HEK293 (cell line): Measurements from ENCODE around the gene AGRN.
"Not testable (repeated sequence)": the region's sequence is repeated elsewhere in the genome, so short reads cannot be mapped to it uniquely, and the experiment has no call there.

ENCODE experiments used
- CTCF ChIA-PET: fragments of 350-600 bp; formaldehyde crosslinking; extraction: SDS; loops from one replicate; lab custom pipeline; 2021; ENCODE audit warnings: antibody characterized with exemption; lab: Yijun Ruan, JAX
- POLR2A ChIA-PET: fragments of 300-600 bp; formaldehyde crosslinking; extraction: SDS; loops from one replicate; lab custom pipeline; 2020; ENCODE audit warnings: antibody characterized with exemption, inconsistent platforms; lab: Yijun Ruan, JAX
- H3K27ac ChIP-seq: fragments of 200-500 bp; sonication (Bioruptor generic); 2 replicates; pipeline ENCODE4 v1.5.1; 2014; ENCODE audit warnings: low read depth, low read length, control low read depth, inconsistent platforms; ENCODE audit errors: extremely low read depth
- H3K36me3 ChIP-seq, 2 experiments: fragments of 200-500 bp in 1 of 2; sonication (Bioruptor generic) in 1 of 2; 1 replicate in 1 of 2; 2 replicates in 1 of 2; pipeline ENCODE4 v1.5.1; 2014 to 2017; ENCODE audit warnings: inconsistent platforms in 2 of 2, low read length in 2 of 2; ENCODE audit not compliant: control insufficient read depth in 2 of 2, insufficient read depth in 1 of 2
- H3K4me1 ChIP-seq: fragments of 200-500 bp; sonication (Bioruptor generic); 2 replicates; pipeline ENCODE4 v1.5.1; 2014; ENCODE audit warnings: mild to moderate bottlenecking, low read length, inconsistent platforms; ENCODE audit not compliant: control insufficient read depth, insufficient read depth
- H3K4me3 ChIP-seq: 2 replicates; pipeline ENCODE4 v1.5.1; 2011; ENCODE audit warnings: low read depth, mild to moderate bottlenecking, control low read depth, low read length, moderate library complexity
- H3K9me3 ChIP-seq: fragments of 200-500 bp; sonication (Bioruptor generic); 2 replicates; pipeline ENCODE4 v1.5.1; 2014; ENCODE audit warnings: low read depth, low read length, inconsistent platforms; ENCODE audit not compliant: control insufficient read depth, insufficient read depth
- BCL11B ChIP-seq: fragments of 450-650 bp; formaldehyde crosslinking; IDR thresholded peaks from 2 replicates; pipeline ENCODE4 v1.5.1; 2016; ENCODE audit warnings: low read depth, missing biosample characterization, missing genetic modification characterization
- KLF8 ChIP-seq: fragments of 450-650 bp; formaldehyde crosslinking; IDR thresholded peaks from 2 replicates; pipeline ENCODE4 v1.5.1; 2016; ENCODE audit warnings: missing biosample characterization, missing genetic modification characterization
- OSR2 ChIP-seq: fragments of 450-650 bp; formaldehyde crosslinking; IDR thresholded peaks from 2 replicates; pipeline ENCODE4 v1.5.1; 2016; ENCODE audit warnings: missing biosample characterization, missing genetic modification characterization
- SP7 ChIP-seq: fragments of 450-650 bp; formaldehyde crosslinking; IDR thresholded peaks from 2 replicates; pipeline ENCODE4 v1.5.1; 2016; ENCODE audit warnings: missing biosample characterization, missing genetic modification characterization
- ZNF223 ChIP-seq: fragments of 450-650 bp; formaldehyde crosslinking; IDR thresholded peaks from 2 replicates; pipeline ENCODE4 v1.5.1; 2016; ENCODE audit warnings: missing biosample characterization, missing genetic modification characterization
- ZNF341 ChIP-seq: fragments of 450-650 bp; formaldehyde crosslinking; IDR thresholded peaks from 2 replicates; pipeline ENCODE4; 2016; ENCODE audit warnings: low read depth, missing biosample characterization, missing genetic modification characterization
- ZNF514 ChIP-seq: fragments of 450-650 bp; formaldehyde crosslinking; IDR thresholded peaks from 2 replicates; pipeline ENCODE4 v1.5.1; 2016; ENCODE audit warnings: missing biosample characterization, missing genetic modification characterization
- ZNF530 ChIP-seq: fragments of 450-650 bp; formaldehyde crosslinking; IDR thresholded peaks from 2 replicates; pipeline ENCODE4 v1.5.1; 2016; ENCODE audit warnings: low read depth, missing biosample characterization, missing genetic modification characterization
- ZNF621 ChIP-seq: fragments of 450-650 bp; formaldehyde crosslinking; IDR thresholded peaks from 2 replicates; pipeline ENCODE4 v1.5.1; 2017; ENCODE audit warnings: missing biosample characterization, missing genetic modification characterization
- ZNF677 ChIP-seq: fragments of 450-650 bp; IDR thresholded peaks from 2 replicates; pipeline ENCODE4 v1.5.0; 2018; ENCODE audit warnings: missing biosample characterization, mild to moderate bottlenecking, missing genetic modification characterization, moderate library complexity
- ZNF830 ChIP-seq: fragments of 450-650 bp; IDR thresholded peaks from 2 replicates; pipeline ENCODE4 v1.5.0; 2018; ENCODE audit warnings: missing biosample characterization, missing genetic modification characterization, low read depth, mild to moderate bottlenecking, moderate library complexity
- TF ChIP-seq, protein P1 (sequence below): fragments of 450-650 bp; formaldehyde crosslinking; IDR thresholded peaks from 2 replicates; pipeline ENCODE4 v1.5.1; 2016; ENCODE audit warnings: missing biosample characterization, missing genetic modification characterization
- TF ChIP-seq, protein P2 (sequence below): fragments of 450-650 bp; formaldehyde crosslinking; IDR thresholded peaks from 2 replicates; pipeline ENCODE4 v1.5.1; 2016; ENCODE audit warnings: missing biosample characterization, missing genetic modification characterization
- TF ChIP-seq, protein P3 (sequence below): fragments of 450-650 bp; formaldehyde crosslinking; conservative IDR thresholded peaks from 2 replicates; pipeline ENCODE4 v1.5.1; 2016; ENCODE audit warnings: low read depth, missing biosample characterization, missing genetic modification characterization

The AGRN gene

DNA sequence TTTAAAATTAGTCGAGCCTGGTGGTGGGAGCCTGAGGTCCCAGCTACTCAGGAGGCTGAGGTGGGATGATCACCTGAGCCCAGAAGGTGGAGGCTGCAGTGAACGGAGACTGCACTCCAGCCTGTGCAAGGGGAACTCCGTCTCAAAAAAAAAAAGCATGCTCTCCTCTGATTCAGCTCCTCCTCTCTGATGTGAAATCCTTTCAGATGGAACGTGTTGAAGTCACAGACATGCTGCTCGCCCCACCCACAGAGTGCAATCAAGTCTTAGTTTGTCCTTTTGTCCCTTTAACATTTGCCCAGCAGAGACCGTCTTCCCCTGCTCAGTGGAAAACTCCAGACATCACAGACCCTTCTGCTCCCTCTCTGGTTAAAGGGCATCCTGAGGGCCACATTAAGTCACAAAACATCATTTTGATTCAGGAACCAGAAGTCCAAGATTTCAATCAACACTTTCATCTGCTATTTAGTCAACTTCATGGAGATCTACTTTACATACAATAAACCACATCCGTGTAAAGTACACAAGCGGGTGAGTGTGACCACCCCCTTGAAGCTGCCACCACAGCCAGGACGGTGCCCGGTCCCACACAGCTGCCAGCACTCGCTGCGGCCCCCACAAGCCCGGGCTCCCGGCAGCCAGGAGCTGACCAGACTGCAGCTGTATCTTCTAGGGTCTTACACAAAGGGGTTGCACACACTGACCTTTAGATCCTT, 73.1 kb downstream of the AGRN start:
- Histone ChIP-seq H3K36me3 (no peaks in the 10 kb centered on the region), H3K4me1 (no peaks in the 10 kb centered on the region), H3K27ac (no peak overlapping the region), H3K9me3 (no peaks in the 10 kb centered on the region), H3K4me3 (no peak overlapping the region)
- POLR2A ChIA-PET = interaction anchor here (1.0 kb wide), 1 partner anchor 13 kb away, joined by 6 read pairs; no protein-coding TSS in a partner anchor
- CTCF ChIA-PET = interaction anchor here (0.7 kb wide), 1 partner anchor 29 kb away, joined by 3 read pairs; no protein-coding TSS in a partner anchor
- TF ChIP-seq BCL11B (tag by site-specific recombination) = no peak
- TF ChIP-seq, protein P1, sequence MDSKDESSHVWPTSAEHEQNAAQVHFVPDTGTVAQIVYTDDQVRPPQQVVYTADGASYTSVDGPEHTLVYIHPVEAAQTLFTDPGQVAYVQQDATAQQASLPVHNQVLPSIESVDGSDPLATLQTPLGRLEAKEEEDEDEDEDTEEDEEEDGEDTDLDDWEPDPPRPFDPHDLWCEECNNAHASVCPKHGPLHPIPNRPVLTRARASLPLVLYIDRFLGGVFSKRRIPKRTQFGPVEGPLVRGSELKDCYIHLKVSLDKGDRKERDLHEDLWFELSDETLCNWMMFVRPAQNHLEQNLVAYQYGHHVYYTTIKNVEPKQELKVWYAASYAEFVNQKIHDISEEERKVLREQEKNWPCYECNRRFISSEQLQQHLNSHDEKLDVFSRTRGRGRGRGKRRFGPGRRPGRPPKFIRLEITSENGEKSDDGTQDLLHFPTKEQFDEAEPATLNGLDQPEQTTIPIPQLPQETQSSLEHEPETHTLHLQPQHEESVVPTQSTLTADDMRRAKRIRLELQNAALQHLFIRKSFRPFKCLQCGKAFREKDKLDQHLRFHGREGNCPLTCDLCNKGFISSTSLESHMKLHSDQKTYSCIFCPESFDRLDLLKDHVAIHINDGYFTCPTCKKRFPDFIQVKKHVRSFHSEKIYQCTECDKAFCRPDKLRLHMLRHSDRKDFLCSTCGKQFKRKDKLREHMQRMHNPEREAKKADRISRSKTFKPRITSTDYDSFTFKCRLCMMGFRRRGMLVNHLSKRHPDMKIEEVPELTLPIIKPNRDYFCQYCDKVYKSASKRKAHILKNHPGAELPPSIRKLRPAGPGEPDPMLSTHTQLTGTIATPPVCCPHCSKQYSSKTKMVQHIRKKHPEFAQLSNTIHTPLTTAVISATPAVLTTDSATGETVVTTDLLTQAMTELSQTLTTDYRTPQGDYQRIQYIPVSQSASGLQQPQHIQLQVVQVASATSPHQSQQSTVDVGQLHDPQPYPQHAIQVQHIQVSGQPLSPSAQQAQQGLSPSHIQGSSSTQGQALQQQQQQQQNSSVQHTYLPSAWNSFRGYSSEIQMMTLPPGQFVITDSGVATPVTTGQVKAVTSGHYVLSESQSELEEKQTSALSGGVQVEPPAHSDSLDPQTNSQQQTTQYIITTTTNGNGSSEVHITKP (tag by site-specific recombination) = peak; percentile 55; the same call in 1 of the 2 replicates

DNA sequence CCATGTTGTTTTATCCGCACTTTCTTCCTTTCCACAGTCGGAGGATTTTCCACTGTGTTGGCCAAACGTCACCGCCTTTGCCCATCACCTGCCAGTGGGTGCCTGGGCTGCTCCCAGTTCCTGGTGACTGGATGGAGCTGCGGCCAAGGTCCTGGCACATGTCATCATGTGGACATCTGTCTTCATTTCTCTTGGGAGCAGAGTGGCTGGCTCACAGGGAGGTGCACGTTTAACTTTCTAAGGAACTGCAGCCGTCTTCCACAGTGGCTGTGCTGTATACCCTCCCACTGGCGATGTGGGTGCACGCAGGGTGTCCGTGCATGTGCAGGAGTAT, 73.7 kb downstream of the AGRN start:
- POLR2A ChIA-PET = no interaction called here
- no peaks in the 10 kb centered on the region for H3K9me3 ChIP-seq
- no peak overlapping the region for H3K27ac ChIP-seq
- CTCF ChIA-PET = interaction anchor here (0.7 to 0.8 kb wide), 2 partner anchors 28 to 32 kb away, joined by 3 to 4 read pairs; no protein-coding TSS in a partner anchor
- H3K4me3 ChIP-seq = no peak overlapping the region
- H3K4me1 ChIP-seq = no peaks in the 10 kb centered on the region
- TF ChIP-seq ZNF341 (tag by site-specific recombination) (peak; percentile 55), ZNF830 (tag by site-specific recombination) (no peak)
- H3K36me3 ChIP-seq = no peaks in the 10 kb centered on the region

DNA sequence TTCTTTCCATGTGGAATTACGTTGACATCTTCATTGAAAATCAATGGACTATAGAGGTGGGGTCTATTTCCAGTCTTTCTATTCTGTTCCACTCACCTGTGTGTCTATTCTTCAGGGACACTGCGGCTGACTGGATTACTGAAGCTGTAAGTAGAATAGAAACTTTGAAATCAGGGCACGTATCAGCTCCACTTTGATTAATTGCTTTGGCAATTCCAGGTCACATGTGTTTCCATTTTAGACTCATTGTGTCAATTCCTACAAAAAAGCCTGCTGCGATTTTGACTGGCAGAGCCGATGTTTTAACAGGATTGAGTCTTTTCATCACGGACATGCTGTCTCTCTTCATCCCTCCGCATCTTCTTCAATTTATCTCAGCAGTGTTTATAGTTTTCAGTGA, 75.1 kb downstream of the AGRN start:
- no peaks in the 10 kb centered on the region for H3K36me3 ChIP-seq
- TF ChIP-seq ZNF514 (no peak), ZNF677 (tag by site-specific recombination) (no peak), SP7 (tag by site-specific recombination) (no peak)
- no peaks in the 10 kb centered on the region for H3K4me1 ChIP-seq
- no peaks in the 10 kb centered on the region for H3K9me3 ChIP-seq
- H3K27ac ChIP-seq = no peak overlapping the region
- CTCF ChIA-PET = no interaction called here
- POLR2A ChIA-PET = no interaction called here
- no peak overlapping the region for H3K4me3 ChIP-seq

DNA sequence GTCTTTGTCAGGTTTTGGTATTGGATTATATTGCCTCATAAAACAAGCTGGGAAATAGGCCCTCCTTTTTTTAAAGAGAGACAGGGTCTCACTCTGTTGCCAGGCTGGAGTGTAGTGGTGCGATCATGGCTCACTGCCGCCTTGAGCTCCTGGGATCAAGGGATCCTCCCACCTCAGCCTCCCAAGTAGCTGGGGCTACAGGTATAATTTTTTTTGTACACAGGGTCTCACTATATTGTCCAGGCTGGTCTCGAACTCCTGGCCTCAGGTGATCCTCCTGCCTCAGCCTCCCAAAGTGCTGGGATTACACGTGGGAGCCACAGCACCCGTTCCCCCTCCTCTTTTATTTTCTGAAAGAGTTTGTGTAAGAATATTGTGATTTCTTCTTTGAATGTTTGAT, 76.2 kb downstream of the AGRN start:
- POLR2A ChIA-PET, CTCF ChIA-PET, H3K36me3 ChIP-seq, H3K27ac ChIP-seq, H3K9me3 ChIP-seq, H3K4me3 ChIP-seq, H3K4me1 ChIP-seq: not testable (repeated sequence)

DNA sequence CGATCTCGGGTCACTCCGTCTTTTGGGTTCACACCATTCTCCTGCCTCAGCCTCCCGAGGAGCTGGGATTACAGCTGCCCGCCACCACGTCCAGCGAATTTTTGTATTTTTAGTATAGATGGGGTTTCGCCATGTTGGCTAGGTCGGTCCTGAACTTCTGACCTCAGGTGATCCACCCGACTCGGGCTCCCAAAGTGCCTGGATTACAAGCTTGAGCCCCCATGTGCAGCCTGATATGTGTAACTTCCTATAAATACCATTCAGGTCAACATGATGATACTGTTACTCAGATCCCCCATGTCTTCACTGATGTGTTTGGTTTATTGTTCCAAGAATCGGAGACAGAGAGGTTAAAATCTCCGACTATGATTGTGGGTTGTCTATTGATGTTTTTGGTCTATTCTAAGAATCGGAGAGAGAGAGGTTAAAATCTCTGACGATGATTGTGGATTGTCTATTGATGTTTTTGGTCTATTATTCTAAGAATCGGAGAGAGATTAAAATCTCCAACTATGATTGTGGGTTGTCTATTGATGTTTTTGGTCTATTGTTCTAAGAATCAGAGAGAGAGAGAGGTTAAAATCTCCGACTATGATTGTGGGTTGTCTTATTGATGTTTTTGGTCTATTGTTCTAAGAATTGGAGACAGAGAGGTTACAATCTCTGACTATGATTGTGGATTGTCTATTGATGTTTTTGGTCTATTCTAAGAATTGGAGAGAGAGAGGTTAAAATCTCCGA, 78.9 kb downstream of the AGRN start:
- Histone ChIP-seq H3K36me3 (no peaks in the 10 kb centered on the region), H3K27ac (no peak overlapping the region), H3K4me1 (no peaks in the 10 kb centered on the region), H3K4me3 (no peak overlapping the region), H3K9me3 (no peaks in the 10 kb centered on the region)
- ChIA-PET CTCF (no interaction called here), POLR2A (no interaction called here)
- TF ChIP-seq, protein P2, sequence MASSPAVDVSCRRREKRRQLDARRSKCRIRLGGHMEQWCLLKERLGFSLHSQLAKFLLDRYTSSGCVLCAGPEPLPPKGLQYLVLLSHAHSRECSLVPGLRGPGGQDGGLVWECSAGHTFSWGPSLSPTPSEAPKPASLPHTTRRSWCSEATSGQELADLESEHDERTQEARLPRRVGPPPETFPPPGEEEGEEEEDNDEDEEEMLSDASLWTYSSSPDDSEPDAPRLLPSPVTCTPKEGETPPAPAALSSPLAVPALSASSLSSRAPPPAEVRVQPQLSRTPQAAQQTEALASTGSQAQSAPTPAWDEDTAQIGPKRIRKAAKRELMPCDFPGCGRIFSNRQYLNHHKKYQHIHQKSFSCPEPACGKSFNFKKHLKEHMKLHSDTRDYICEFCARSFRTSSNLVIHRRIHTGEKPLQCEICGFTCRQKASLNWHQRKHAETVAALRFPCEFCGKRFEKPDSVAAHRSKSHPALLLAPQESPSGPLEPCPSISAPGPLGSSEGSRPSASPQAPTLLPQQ (tag by site-specific recombination) = no peak
- TF ChIP-seq KLF8 (tag by site-specific recombination) (no peak), ZNF223 (no peak), ZNF530 (tag by site-specific recombination) (no peak), OSR2 (tag by site-specific recombination) (no peak), ZNF621 (tag by site-specific recombination) (no peak)
- TF ChIP-seq, protein P3, sequence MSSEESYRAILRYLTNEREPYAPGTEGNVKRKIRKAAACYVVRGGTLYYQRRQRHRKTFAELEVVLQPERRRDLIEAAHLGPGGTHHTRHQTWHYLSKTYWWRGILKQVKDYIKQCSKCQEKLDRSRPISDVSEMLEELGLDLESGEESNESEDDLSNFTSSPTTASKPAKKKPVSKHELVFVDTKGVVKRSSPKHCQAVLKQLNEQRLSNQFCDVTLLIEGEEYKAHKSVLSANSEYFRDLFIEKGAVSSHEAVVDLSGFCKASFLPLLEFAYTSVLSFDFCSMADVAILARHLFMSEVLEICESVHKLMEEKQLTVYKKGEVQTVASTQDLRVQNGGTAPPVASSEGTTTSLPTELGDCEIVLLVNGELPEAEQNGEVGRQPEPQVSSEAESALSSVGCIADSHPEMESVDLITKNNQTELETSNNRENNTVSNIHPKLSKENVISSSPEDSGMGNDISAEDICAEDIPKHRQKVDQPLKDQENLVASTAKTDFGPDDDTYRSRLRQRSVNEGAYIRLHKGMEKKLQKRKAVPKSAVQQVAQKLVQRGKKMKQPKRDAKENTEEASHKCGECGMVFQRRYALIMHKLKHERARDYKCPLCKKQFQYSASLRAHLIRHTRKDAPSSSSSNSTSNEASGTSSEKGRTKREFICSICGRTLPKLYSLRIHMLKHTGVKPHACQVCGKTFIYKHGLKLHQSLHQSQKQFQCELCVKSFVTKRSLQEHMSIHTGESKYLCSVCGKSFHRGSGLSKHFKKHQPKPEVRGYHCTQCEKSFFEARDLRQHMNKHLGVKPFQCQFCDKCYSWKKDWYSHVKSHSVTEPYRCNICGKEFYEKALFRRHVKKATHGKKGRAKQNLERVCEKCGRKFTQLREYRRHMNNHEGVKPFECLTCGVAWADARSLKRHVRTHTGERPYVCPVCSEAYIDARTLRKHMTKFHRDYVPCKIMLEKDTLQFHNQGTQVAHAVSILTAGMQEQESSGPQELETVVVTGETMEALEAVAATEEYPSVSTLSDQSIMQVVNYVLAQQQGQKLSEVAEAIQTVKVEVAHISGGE (tag by site-specific recombination) = no peak
